ENCODE data around the gene ZNF322.
A peak's percentile ranks its signal among the peaks of the same experiment; 100 is the strongest.

The ZNF322 gene

GRCh38 chr6:26613201-26613600 lies 46.3 kb downstream of the ZNF322 start:
- no peak for DNase-seq

GRCh38 chr6:26611599-26611998 lies 47.9 kb downstream of the ZNF322 start:
- DNase-seq = no peak

- DNase-seq = no peak
These were observed 50.1 kb downstream of the ZNF322 start for GRCh38 chr6:26609463-26609862.

GRCh38 chr6:26607434-26608230 lies 51.9 kb downstream of the ZNF322 start:
- DNase-seq = peak; percentile 63

- DNase-seq = no peak
These were observed 54.7 kb downstream of the ZNF322 start for GRCh38 chr6:26604797-26605196.

GRCh38 chr6:26604026-26604425 lies 55.5 kb downstream of the ZNF322 start:
- DNase-seq = no peak

GRCh38 chr6:26602262-26602661 lies 57.3 kb downstream of the ZNF322 start:
- no peak for DNase-seq

GRCh38 chr6:26600759-26601158 lies 58.8 kb downstream of the ZNF322 start:
- no peak for DNase-seq

GRCh38 chr6:26599591-26599990 lies 60.0 kb downstream of the ZNF322 start:
- DNase-seq = no peak

GRCh38 chr6:26599134-26599533 lies 60.4 kb downstream of the ZNF322 start:
- DNase-seq = no peak

- no peak for DNase-seq
These were observed 61.3 kb downstream of the ZNF322 start for GRCh38 chr6:26598267-26598666.

GRCh38 chr6:26597821-26598220 lies 61.7 kb downstream of the ZNF322 start:
- DNase-seq = no peak

- no peak for DNase-seq
These were observed 62.2 kb downstream of the ZNF322 start for GRCh38 chr6:26597389-26597766.

- DNase-seq = peak; percentile 99
These were observed 62.8 kb downstream of the ZNF322 start, which contains the start of gene ABT1 for GRCh38 chr6:26596579-26597388. Gene ABT1 (plus strand): TSS chr6:26596953. CDS start chr6:26596983, 30 bp downstream.

GRCh38 chr6:26595669-26596269 lies 63.8 kb downstream of the ZNF322 start:
- peak; percentile 85 for DNase-seq

GRCh38 chr6:26594730-26595632 lies 64.6 kb downstream of the ZNF322 start:
- DNase-seq = peak; percentile 79

GRCh38 chr6:26594131-26594498 lies 65.4 kb downstream of the ZNF322 start:
- no peak for DNase-seq

- no peak for DNase-seq
These were observed 66.0 kb downstream of the ZNF322 start for GRCh38 chr6:26593278-26594130.

- no peak for DNase-seq
These were observed 66.9 kb downstream of the ZNF322 start for GRCh38 chr6:26592649-26593048.

- no peak for DNase-seq
These were observed 70.6 kb downstream of the ZNF322 start for GRCh38 chr6:26588965-26589364.
